ENCODE results near the gene GRIN1. TPM values are rescaled to one million over a fixed set of nuclear protein-coding genes. Genes with fewer than 3 reads are reported as not detected.

The GRIN1 gene
- polyA plus RNA-seq, 2 of the 4 experiments (the other 2 are of a cell fraction), result 0.13 to 0.45 TPM

- TF ChIP-seq SMC3 (IDR thresholded peaks at IDR 0.05) (no peak), NFE2L2 (conservative IDR thresholded peaks at IDR 0.05; ENCODE audit: low read length) (no peak), USF2 (IDR thresholded peaks at IDR 0.05) (no peak), RFX5 (IDR thresholded peaks at IDR 0.05) (no peak), RCOR1 (IDR thresholded peaks at IDR 0.05; ENCODE audit: low read depth, low read length) (no peak), HOXB5 (CRISPR knock-in tag; IDR thresholded peaks at IDR 0.05) (no peak), REST (IDR thresholded peaks at IDR 0.05) (no peak), HOXA7 (CRISPR knock-in tag; IDR thresholded peaks at IDR 0.05) (no peak), NPAS2 (CRISPR knock-in tag; IDR thresholded peaks at IDR 0.05; ENCODE audit: borderline replicate concordance) (no peak), HMGXB4 (CRISPR knock-in tag; IDR thresholded peaks at IDR 0.05; ENCODE audit: borderline replicate concordance) (no peak), NR3C1 (IDR thresholded peaks at IDR 0.05) (no peak)
- H3K4me3 ChIP-seq, result no peak overlapping the region
- no peak overlapping the region for H3K4me2 ChIP-seq
- H3K27ac ChIP-seq, result no peak overlapping the region
- peaks cover 26% of the 10 kb centered on the region for H3K4me1 ChIP-seq
- no peaks in the 10 kb centered on the region for H3K9me3 ChIP-seq
- ATAC-seq (no peak), DNase-seq (ENCODE audit: low read depth in 1 of 2, low spot score in 1 of 2) (no peak), FAIRE-seq (no peak)
- WGBS (ENCODE audit: missing lambda C conversion rate), result 90% methylated on average over 19 of the region's 19 CpGs
- ChIA-PET CTCF (interaction anchor here (1.2 to 9.9 kb wide), 7 partner anchors 10 to 28 kb away, joined by 3 to 71 read pairs (median 6); partner anchors contain the start of genes CYSRT1, RNF224, SSNA1 and TPRN), POLR2A (interaction anchor here (1.4 kb wide), 1 partner anchor 26 kb away, joined by 6 read pairs; the partner anchor contains the start of gene TUBB4B)
Measured at GRCh38 chr9:137214620-137215019, 75.7 kb downstream of the GRIN1 start.

GRCh38 chr9:137215196-137215986 is 76.4 kb downstream of the GRIN1 start:
- Histone ChIP-seq H3K4me2 (no peak overlapping the region), H3K4me3 (no peak overlapping the region), H3K9me3 (no peaks in the 10 kb centered on the region), H3K4me1 (peaks cover 26% of the 10 kb centered on the region), H3K27ac (no peak overlapping the region)
- no peak for ATAC-seq
- CTCF ChIA-PET, result interaction anchor here (0.9 to 9.9 kb wide), 8 partner anchors 7 to 186 kb away, joined by 3 to 71 read pairs (median 5); partner anchors contain the start of genes CYSRT1, RNF224, TPRN and TUBB4B
- POLR2A ChIA-PET, result no interaction called here
- WGBS (ENCODE audit: missing lambda C conversion rate), result 92% methylated on average over 10 of the region's 22 CpGs
- no peak for DNase-seq (ENCODE audit: low read depth in 1 of 2, low spot score in 1 of 2)
- FAIRE-seq, result no peak
- TF ChIP-seq MAX (IDR thresholded peaks at IDR 0.05) (no peak), CEBPB (IDR thresholded peaks at IDR 0.05) (no peak), RARB (CRISPR knock-in tag; IDR thresholded peaks at IDR 0.05) (no peak), EP300 (IDR thresholded peaks at IDR 0.05) (no peak), ELK1 (IDR thresholded peaks at IDR 0.05; ENCODE audit: low read depth, low read length) (no peak), CTCF (IDR thresholded peaks at IDR 0.05) (no peak), ZSCAN20 (CRISPR knock-in tag; IDR thresholded peaks at IDR 0.05) (no peak), HOXB13 (CRISPR knock-in tag; IDR thresholded peaks at IDR 0.05; ENCODE audit: low read depth) (no peak), HMGXB4 (CRISPR knock-in tag; IDR thresholded peaks at IDR 0.05; ENCODE audit: borderline replicate concordance) (no peak), CHD2 (IDR thresholded peaks at IDR 0.05; ENCODE audit: low read length, partially characterized antibody) (no peak), POLR2AphosphoS2 (conservative IDR thresholded peaks at IDR 0.05; ENCODE audit: low read length) (no peak), CBX2 (IDR thresholded peaks at IDR 0.05; ENCODE audit: borderline replicate concordance, low read depth) (no peak), RNF2 (IDR thresholded peaks at IDR 0.05; ENCODE audit: borderline replicate concordance, low read depth) (no peak), EHF (CRISPR knock-in tag; IDR thresholded peaks at IDR 0.05) (no peak)
